ENCODE data around the gene MIOS. TPM values are rescaled to one million over a fixed set of nuclear protein-coding genes. Genes with fewer than 3 reads are reported as not detected.

MIOS gene
- total and polyA plus RNA-seq, 2 of the 4 experiments (the other 2 are of a cell fraction): 10.6 to 32.4 TPM

DNA sequence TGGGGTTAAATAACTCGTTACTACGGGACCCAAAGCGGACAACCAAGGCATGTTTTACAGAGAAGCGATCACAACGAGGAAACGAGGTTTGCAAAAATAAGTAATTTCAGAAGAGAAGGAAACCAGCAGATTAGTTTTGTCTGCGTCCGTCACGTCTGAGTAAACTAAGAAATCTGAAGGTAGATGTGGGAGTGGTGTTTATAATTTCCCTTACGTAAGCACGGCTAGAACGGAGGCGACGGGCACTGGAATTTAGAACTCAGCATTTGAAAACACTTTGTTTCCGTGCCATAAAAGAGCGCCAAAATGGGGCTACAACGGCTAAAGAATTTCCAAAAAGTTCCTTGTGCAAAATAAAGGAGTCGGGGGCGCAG, 73.2 kb downstream of the MIOS start:
- Histone ChIP-seq H4K91ac (ENCODE audit: insufficient read depth, low read depth, low read length) (no peak overlapping the region), H2AK5ac (ENCODE audit: low read depth, low read length) (no peak overlapping the region), H3K56ac (ENCODE audit: extremely low read depth, insufficient read depth, low read length) (peak overlapping the region; percentile 31), H3K4me2 (ENCODE audit: low read depth, low read length) (peak overlapping the region; percentile 56), H3K27me3 (ENCODE audit: control insufficient read depth, insufficient read depth, low read length) (no peaks in the 10 kb centered on the region), H2BK5ac (ENCODE audit: low read depth, low read length, poor library complexity, severe bottlenecking) (no peak overlapping the region), H4K8ac (ENCODE audit: low read depth in 2 of 2, low read length in 2 of 2) (peak overlapping the region; percentile 49 to 53; a peak in 3 of 4 replicates), H4K20me1 (ENCODE audit: insufficient read depth, low read length) (no peaks in the 10 kb centered on the region), H2AK9ac (replicated peaks; ENCODE audit: low read depth, low read length, poor library complexity) (no peak overlapping the region), H3K9me1 (ENCODE audit: insufficient read depth, low read length) (no peaks in the 10 kb centered on the region; the same call in 1 of the 2 replicates), H4K5ac (ENCODE audit: low read depth, low read length) (no peak overlapping the region), H3K27ac (ENCODE audit: insufficient read depth, low read length) (peak overlapping the region; percentile 39; the same call in 1 of the 2 replicates), H2BK120ac (ENCODE audit: low read depth, low read length) (no peak overlapping the region), H3K9ac (ENCODE audit: low read depth, low read length) (peak overlapping the region; percentile 58; the same call in 1 of the 2 replicates), H3K23ac (ENCODE audit: low read depth, low read length) (0 out of 2 replicates have a peak overlapping the region, but pooled peaks have one; percentile 21), H2AFZ (replicated peaks; ENCODE audit: low read length, poor library complexity) (peak overlapping the region; percentile 96), H3K36me3 (ENCODE audit: control insufficient read depth, insufficient read depth, low read length) (no peaks in the 10 kb centered on the region), H3K4me3 (ENCODE audit: insufficient read depth, low read depth, low read length) (peak overlapping the region; percentile 78), H2BK15ac (ENCODE audit: low read depth, low read length) (no peak overlapping the region), H3K4me1 (ENCODE audit: control insufficient read depth, insufficient read depth, low read length) (no peaks in the 10 kb centered on the region), H3K79me1 (ENCODE audit: low read depth in 1 of 2, low read length in 2 of 2) (peaks cover 13 to 21% of the 10 kb centered on the region in 2 experiments), H3K9me3 (ENCODE audit: control insufficient read depth, insufficient read depth, low read length) (no peaks in the 10 kb centered on the region), H3K18ac (ENCODE audit: low read depth, low read length) (no peak overlapping the region), H3K4ac (ENCODE audit: low read depth, low read length) (peak overlapping the region; percentile 50), H3K14ac (replicated peaks; ENCODE audit: low read depth, low read length) (no peak overlapping the region; the same call in 1 of the 2 replicates), H2BK20ac (ENCODE audit: low read depth, low read length) (no peak overlapping the region)
- POLR2A ChIA-PET (ENCODE audit: unreplicated experiment): no interaction called here
- DNase-seq (peak; percentile 2), ATAC-seq (ENCODE audit: low read depth) (no peak)
- TF ChIP-seq RAD21 (IDR thresholded peaks at IDR 0.05; ENCODE audit: low read length): no peak
- TF ChIP-seq BHLHE40 (IDR thresholded peaks at IDR 0.05; ENCODE audit: low read depth, low read length): no peak
- no peak for TF ChIP-seq NFE2L2 (IDR thresholded peaks at IDR 0.05; ENCODE audit: low read depth, low read length)
- TF ChIP-seq CEBPB (IDR thresholded peaks at IDR 0.05; ENCODE audit: low read depth, low read length): no peak
- TF ChIP-seq POLR2A (IDR thresholded peaks at IDR 0.05; ENCODE audit: low read depth, low read length): peak; percentile 0; the same call in 1 of the 2 replicates
- TF ChIP-seq, protein P1, sequence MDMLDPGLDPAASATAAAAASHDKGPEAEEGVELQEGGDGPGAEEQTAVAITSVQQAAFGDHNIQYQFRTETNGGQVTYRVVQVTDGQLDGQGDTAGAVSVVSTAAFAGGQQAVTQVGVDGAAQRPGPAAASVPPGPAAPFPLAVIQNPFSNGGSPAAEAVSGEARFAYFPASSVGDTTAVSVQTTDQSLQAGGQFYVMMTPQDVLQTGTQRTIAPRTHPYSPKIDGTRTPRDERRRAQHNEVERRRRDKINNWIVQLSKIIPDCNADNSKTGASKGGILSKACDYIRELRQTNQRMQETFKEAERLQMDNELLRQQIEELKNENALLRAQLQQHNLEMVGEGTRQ (IDR thresholded peaks at IDR 0.05; ENCODE audit: low read depth, low read length): no peak
- TF ChIP-seq FOS (IDR thresholded peaks at IDR 0.05; ENCODE audit: low read depth, low read length): no peak
- TF ChIP-seq RFX5 (IDR thresholded peaks at IDR 0.05; ENCODE audit: low read depth, low read length): no peak
- TF ChIP-seq MAFK (IDR thresholded peaks at IDR 0.05; ENCODE audit: low read depth, low read length): peak; percentile 79
- TF ChIP-seq, protein P2, sequence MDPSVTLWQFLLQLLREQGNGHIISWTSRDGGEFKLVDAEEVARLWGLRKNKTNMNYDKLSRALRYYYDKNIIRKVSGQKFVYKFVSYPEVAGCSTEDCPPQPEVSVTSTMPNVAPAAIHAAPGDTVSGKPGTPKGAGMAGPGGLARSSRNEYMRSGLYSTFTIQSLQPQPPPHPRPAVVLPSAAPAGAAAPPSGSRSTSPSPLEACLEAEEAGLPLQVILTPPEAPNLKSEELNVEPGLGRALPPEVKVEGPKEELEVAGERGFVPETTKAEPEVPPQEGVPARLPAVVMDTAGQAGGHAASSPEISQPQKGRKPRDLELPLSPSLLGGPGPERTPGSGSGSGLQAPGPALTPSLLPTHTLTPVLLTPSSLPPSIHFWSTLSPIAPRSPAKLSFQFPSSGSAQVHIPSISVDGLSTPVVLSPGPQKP (IDR thresholded peaks at IDR 0.05; ENCODE audit: borderline replicate concordance, low read depth, low read length): no peak
- no peak for TF ChIP-seq CHD1 (IDR thresholded peaks at IDR 0.05; ENCODE audit: low read depth, low read length)
- TF ChIP-seq, protein P3, sequence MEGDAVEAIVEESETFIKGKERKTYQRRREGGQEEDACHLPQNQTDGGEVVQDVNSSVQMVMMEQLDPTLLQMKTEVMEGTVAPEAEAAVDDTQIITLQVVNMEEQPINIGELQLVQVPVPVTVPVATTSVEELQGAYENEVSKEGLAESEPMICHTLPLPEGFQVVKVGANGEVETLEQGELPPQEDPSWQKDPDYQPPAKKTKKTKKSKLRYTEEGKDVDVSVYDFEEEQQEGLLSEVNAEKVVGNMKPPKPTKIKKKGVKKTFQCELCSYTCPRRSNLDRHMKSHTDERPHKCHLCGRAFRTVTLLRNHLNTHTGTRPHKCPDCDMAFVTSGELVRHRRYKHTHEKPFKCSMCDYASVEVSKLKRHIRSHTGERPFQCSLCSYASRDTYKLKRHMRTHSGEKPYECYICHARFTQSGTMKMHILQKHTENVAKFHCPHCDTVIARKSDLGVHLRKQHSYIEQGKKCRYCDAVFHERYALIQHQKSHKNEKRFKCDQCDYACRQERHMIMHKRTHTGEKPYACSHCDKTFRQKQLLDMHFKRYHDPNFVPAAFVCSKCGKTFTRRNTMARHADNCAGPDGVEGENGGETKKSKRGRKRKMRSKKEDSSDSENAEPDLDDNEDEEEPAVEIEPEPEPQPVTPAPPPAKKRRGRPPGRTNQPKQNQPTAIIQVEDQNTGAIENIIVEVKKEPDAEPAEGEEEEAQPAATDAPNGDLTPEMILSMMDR (conservative IDR thresholded peaks at IDR 0.05; ENCODE audit: low read depth, low read length): no peak
- 0% methylated on average over 9 of the region's 19 CpGs; no CpG with 5 or more reads in 1 of the 2 experiments for WGBS, 2 experiments (ENCODE audit: extremely low coverage in 2 of 2, insufficient read length in 1 of 2)
- in situ Hi-C loops (cut with MboI; ENCODE audit: low sequenced_read_pairs) (no loop called here), intact Hi-C loops (cut with micrococcal nuclease) (loop anchor here (2.0 to 5.0 kb wide), 6 partner anchors 57 to 577 kb away; no protein-coding TSS in a partner anchor), dilution Hi-C loops (cut with HindIII; ENCODE audit: low sequenced_read_pairs, unreplicated experiment) (no loop called here)
- no TSS peak for BruUV-seq (replicated peaks)
- CTCF ChIA-PET: interaction anchor here (1.0 kb wide), 1 partner anchor 577 kb away, joined by 3 read pairs; no protein-coding TSS in a partner anchor
